A549 treated with GW870086 at 1 μM for 4 hours (cell line): Measurements from ENCODE around the gene EIF4G1. TPM values are rescaled to one million over a fixed set of nuclear protein-coding genes. Genes with fewer than 3 reads are reported as not detected.

ENCODE experiments used
- total RNA-seq: library from RNA; stranded (reverse); fragments of 200-300 nt; extraction: Qiagen RNA extraction; gene quantifications from 5 replicates; pipeline ENCODE4 v1.2.3, GENCODE V29; 2022; ENCODE audit warnings: low read depth

The EIF4G1 gene
- total RNA-seq, result 254 to 267 TPM (median 261 TPM) in 5 replicates

GRCh38 chr3:184314363-184314699 is at the start of gene EIF4G1:
Gene EIF4G1 (plus strand): TSS chr3:184314606. CDS start chr3:184315797, 1,191 bp downstream.

GRCh38 chr3:184275961-184276910 is 38.2 kb upstream of the EIF4G1 start, which contains the start of gene ECE2:
Gene ECE2 (plus strand): TSS chr3:184276022. CDS start chr3:184276154, 132 bp downstream.

GRCh38 chr3:184298759-184299487 is 15.5 kb upstream of the EIF4G1 start, which contains the start of gene PSMD2:
Gene PSMD2 (plus strand): TSS chr3:184299241. CDS start chr3:184299267, 26 bp downstream.

GRCh38 chr3:184337399-184337714 is 23.0 kb downstream of the EIF4G1 start, which contains the start of gene FAM131A:
Gene FAM131A (plus strand): TSS chr3:184337600. CDS start chr3:184337631, 31 bp downstream.

GRCh38 chr3:184361532-184361931 is 47.1 kb downstream of the EIF4G1 start, which contains the start of the genes CLCN2 and POLR2H:
Gene CLCN2 (minus strand): TSS chr3:184361605. CDS start chr3:184361479, 126 bp downstream.
Gene POLR2H (plus strand): TSS chr3:184361710. CDS start chr3:184363493, 1,783 bp downstream.

GRCh38 chr3:184377882-184378445 is 63.6 kb downstream of the EIF4G1 start, which contains the start of gene THPO:
Gene THPO (minus strand): TSS chr3:184378207. CDS start chr3:184376259, 1,948 bp downstream.

GRCh38 chr3:184379358-184380184 is 65.2 kb downstream of the EIF4G1 start, which contains the start of gene CHRD:
Gene CHRD (plus strand): TSS chr3:184380054. CDS start chr3:184380319, 265 bp downstream.

Other genes with a start within 250 kb of the EIF4G1 start
- gene HTR3E, start 217.5 kb upstream of the EIF4G1 start, total RNA-seq, result not detected in 5 replicates
- gene EIF2B5, start 179.2 kb upstream of the EIF4G1 start, total RNA-seq, result 25.0 to 31.4 TPM (median 27.9 TPM) in 5 replicates
- gene DVL3, start 159.2 kb upstream of the EIF4G1 start, total RNA-seq, result 17.8 to 25.7 TPM (median 24.7 TPM) in 5 replicates
- gene AP2M1, start 139.8 kb upstream of the EIF4G1 start, total RNA-seq, result 286 to 311 TPM (median 306 TPM) in 5 replicates
- gene ABCF3, start 128.4 kb upstream of the EIF4G1 start, total RNA-seq, result 29.7 to 34.8 TPM (median 32.7 TPM) in 5 replicates
- gene VWA5B2, start 85.0 kb upstream of the EIF4G1 start, total RNA-seq, result 0.33 to 0.62 TPM (median 0.52 TPM) in 5 replicates
- gene ALG3, start 65.6 kb upstream of the EIF4G1 start, total RNA-seq, result 61.0 to 74.5 TPM (median 68.7 TPM) in 5 replicates
- gene EEF1AKMT4, start 64.9 kb upstream of the EIF4G1 start, total RNA-seq, result 8.7 to 13.2 TPM (median 12.4 TPM) in 5 replicates
- 0.80 to 1.7 TPM (median 1.4 TPM) in 5 replicates for gene CAMK2N2, start 53.1 kb upstream of the EIF4G1 start, total RNA-seq
- gene ECE2, start 38.6 kb upstream of the EIF4G1 start, total RNA-seq, result not detected in 5 replicates
- gene PSMD2, start 15.4 kb upstream of the EIF4G1 start, total RNA-seq, result 281 to 370 TPM (median 301 TPM) in 5 replicates
- 9.1 to 12.0 TPM (median 11.5 TPM) in 5 replicates for gene FAM131A, start 23.0 kb downstream of the EIF4G1 start, total RNA-seq
- 4.8 to 6.6 TPM (median 5.9 TPM) in 5 replicates for gene CLCN2, start 47.0 kb downstream of the EIF4G1 start, total RNA-seq
- 72.1 to 81.2 TPM (median 75.1 TPM) in 5 replicates for gene POLR2H, start 47.1 kb downstream of the EIF4G1 start, total RNA-seq
- gene THPO, start 63.6 kb downstream of the EIF4G1 start, total RNA-seq, result 0.07 TPM in 1 of 5 replicates, not detected in the others
- 0.20 to 0.65 TPM (median 0.34 TPM) in 5 replicates for gene CHRD, start 65.4 kb downstream of the EIF4G1 start, total RNA-seq
- 0.08 to 0.77 TPM (median 0.32 TPM) in 5 replicates for gene EPHB3, start 247.2 kb downstream of the EIF4G1 start, total RNA-seq